Measurements from ENCODE around the gene CD247. TPM values are rescaled to one million over a fixed set of nuclear protein-coding genes. Genes with fewer than 3 reads are reported as not detected.

Gene CD247
- total and polyA plus RNA-seq, 10 of the 15 experiments (the other 5 are each of a cell fraction or from before 2014, with no cell fraction given) = 0.10 to 0.77 (median 0.30) TPM

DNA sequence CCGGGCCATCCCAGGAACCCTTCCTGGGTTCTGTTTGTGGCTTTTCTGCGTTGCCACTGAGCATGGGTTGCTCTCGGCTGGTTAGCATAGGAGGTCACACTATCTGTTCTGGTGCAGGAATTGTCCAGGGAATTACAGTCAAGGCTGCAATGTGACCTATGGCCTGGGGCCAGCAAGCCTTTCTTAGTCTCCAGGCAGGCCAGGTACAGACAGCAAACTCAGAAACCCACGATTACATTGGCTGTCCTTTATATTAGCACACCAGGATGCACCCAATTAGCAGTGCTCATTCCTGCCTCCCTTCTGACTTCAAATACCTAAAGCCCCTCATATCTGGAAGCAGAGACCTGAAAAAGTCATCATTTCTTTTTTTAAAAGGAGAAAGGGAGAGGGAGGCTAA, 55.2 kb downstream of the CD247 start (continued):
- TF ChIP-seq, protein P1, sequence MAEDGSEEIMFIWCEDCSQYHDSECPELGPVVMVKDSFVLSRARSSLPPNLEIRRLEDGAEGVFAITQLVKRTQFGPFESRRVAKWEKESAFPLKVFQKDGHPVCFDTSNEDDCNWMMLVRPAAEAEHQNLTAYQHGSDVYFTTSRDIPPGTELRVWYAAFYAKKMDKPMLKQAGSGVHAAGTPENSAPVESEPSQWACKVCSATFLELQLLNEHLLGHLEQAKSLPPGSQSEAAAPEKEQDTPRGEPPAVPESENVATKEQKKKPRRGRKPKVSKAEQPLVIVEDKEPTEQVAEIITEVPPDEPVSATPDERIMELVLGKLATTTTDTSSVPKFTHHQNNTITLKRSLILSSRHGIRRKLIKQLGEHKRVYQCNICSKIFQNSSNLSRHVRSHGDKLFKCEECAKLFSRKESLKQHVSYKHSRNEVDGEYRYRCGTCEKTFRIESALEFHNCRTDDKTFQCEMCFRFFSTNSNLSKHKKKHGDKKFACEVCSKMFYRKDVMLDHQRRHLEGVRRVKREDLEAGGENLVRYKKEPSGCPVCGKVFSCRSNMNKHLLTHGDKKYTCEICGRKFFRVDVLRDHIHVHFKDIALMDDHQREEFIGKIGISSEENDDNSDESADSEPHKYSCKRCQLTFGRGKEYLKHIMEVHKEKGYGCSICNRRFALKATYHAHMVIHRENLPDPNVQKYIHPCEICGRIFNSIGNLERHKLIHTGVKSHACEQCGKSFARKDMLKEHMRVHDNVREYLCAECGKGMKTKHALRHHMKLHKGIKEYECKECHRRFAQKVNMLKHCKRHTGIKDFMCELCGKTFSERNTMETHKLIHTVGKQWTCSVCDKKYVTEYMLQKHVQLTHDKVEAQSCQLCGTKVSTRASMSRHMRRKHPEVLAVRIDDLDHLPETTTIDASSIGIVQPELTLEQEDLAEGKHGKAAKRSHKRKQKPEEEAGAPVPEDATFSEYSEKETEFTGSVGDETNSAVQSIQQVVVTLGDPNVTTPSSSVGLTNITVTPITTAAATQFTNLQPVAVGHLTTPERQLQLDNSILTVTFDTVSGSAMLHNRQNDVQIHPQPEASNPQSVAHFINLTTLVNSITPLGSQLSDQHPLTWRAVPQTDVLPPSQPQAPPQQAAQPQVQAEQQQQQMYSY (CRISPR knock-in tag; IDR thresholded peaks at IDR 0.05) = no peak
- TF ChIP-seq SIX5 (IDR thresholded peaks at IDR 0.05; ENCODE audit: low read depth, low read length, severe bottlenecking) (no peak), ZNF217 (IDR thresholded peaks at IDR 0.05) (no peak), TCF7 (IDR thresholded peaks at IDR 0.05; ENCODE audit: borderline replicate concordance) (no peak), NR2C2 (IDR thresholded peaks at IDR 0.05; ENCODE audit: borderline replicate concordance, control insufficient read depth, insufficient read length, low read depth) (no peak)
- TF ChIP-seq, protein P2, sequence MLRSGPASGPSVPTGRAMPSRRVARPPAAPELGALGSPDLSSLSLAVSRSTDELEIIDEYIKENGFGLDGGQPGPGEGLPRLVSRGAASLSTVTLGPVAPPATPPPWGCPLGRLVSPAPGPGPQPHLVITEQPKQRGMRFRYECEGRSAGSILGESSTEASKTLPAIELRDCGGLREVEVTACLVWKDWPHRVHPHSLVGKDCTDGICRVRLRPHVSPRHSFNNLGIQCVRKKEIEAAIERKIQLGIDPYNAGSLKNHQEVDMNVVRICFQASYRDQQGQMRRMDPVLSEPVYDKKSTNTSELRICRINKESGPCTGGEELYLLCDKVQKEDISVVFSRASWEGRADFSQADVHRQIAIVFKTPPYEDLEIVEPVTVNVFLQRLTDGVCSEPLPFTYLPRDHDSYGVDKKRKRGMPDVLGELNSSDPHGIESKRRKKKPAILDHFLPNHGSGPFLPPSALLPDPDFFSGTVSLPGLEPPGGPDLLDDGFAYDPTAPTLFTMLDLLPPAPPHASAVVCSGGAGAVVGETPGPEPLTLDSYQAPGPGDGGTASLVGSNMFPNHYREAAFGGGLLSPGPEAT (IDR thresholded peaks at IDR 0.05; ENCODE audit: low read depth) = no peak

DNA sequence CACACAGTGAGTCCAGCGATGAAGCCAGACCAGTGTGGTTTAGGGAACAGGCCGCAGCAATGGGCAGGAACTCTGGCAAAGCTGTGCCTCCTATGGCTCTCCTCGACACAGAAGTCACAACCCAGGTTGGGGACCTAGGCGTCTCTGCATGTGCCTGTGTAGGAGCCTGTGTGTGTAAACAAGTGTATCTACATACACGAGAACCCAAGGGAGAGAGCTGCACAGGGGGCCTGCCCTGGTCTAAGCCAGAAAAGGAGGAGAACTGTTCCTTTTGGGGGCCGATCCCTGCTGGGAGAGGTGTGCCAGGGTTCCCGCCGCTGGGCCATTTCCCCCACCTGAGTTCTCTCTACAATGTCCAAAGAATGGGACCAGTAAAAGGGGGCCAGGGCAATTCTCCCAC, 56.0 kb downstream of the CD247 start:
- Histone ChIP-seq H3K36me3 (ENCODE audit: control insufficient read depth in 2 of 2, insufficient read depth in 2 of 2, low read length in 1 of 2) (no peaks in the 10 kb centered on the region), H3K9me3 (replicated peaks; ENCODE audit: control insufficient read depth, insufficient read depth, low read length) (no peaks in the 10 kb centered on the region), H3K4me1 (ENCODE audit: control insufficient read depth, insufficient read depth, low read length) (no peaks in the 10 kb centered on the region), H4K20me1 (ENCODE audit: control insufficient read depth, insufficient read depth) (no peaks in the 10 kb centered on the region), H2AFZ (ENCODE audit: control insufficient read depth, low read depth, low read length) (no peak overlapping the region), H3K9ac (ENCODE audit: control insufficient read depth, insufficient read depth, low read length) (no peak overlapping the region), H3K4me2 (ENCODE audit: control insufficient read depth, insufficient read depth) (no peak overlapping the region), H3K79me2 (ENCODE audit: control insufficient read depth, insufficient read depth, low read length) (no peaks in the 10 kb centered on the region), H3K4me3 (no peak overlapping the region), H3K27ac (ENCODE audit: control insufficient read depth, insufficient read depth) (no peak overlapping the region), H3K27me3 (replicated peaks in 1 of 2; ENCODE audit: control insufficient read depth in 2 of 2, insufficient read depth in 2 of 2, low read length in 1 of 2) (no peaks in the 10 kb centered on the region)
- DNase-seq (ENCODE audit: low read depth, low spot score) (no peak), ATAC-seq (no peak), FAIRE-seq (no peak)
- CTCF ChIA-PET = no interaction called here
- TF ChIP-seq, protein P3, sequence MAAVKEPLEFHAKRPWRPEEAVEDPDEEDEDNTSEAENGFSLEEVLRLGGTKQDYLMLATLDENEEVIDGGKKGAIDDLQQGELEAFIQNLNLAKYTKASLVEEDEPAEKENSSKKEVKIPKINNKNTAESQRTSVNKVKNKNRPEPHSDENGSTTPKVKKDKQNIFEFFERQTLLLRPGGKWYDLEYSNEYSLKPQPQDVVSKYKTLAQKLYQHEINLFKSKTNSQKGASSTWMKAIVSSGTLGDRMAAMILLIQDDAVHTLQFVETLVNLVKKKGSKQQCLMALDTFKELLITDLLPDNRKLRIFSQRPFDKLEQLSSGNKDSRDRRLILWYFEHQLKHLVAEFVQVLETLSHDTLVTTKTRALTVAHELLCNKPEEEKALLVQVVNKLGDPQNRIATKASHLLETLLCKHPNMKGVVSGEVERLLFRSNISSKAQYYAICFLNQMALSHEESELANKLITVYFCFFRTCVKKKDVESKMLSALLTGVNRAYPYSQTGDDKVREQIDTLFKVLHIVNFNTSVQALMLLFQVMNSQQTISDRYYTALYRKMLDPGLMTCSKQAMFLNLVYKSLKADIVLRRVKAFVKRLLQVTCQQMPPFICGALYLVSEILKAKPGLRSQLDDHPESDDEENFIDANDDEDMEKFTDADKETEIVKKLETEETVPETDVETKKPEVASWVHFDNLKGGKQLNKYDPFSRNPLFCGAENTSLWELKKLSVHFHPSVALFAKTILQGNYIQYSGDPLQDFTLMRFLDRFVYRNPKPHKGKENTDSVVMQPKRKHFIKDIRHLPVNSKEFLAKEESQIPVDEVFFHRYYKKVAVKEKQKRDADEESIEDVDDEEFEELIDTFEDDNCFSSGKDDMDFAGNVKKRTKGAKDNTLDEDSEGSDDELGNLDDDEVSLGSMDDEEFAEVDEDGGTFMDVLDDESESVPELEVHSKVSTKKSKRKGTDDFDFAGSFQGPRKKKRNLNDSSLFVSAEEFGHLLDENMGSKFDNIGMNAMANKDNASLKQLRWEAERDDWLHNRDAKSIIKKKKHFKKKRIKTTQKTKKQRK (IDR thresholded peaks at IDR 0.05; ENCODE audit: low read depth, low read length) = no peak
- TF ChIP-seq YY1 (IDR thresholded peaks at IDR 0.05; ENCODE audit: low read depth, low read length) (no peak), SIN3A (IDR thresholded peaks at IDR 0.05; ENCODE audit: low read depth, low read length) (no peak), TAF1 (IDR thresholded peaks at IDR 0.05; ENCODE audit: borderline replicate concordance, low read depth, low read length) (no peak), CHD2 (IDR thresholded peaks at IDR 0.05; ENCODE audit: borderline replicate concordance, low read depth, low read length) (no peak), NR2C2 (IDR thresholded peaks at IDR 0.05; ENCODE audit: borderline replicate concordance, control insufficient read depth, insufficient read length, low read depth) (no peak), SMAD1 (IDR thresholded peaks at IDR 0.05; ENCODE audit: low read depth, partially characterized antibody) (no peak)
- intact Hi-C loops (cut with micrococcal nuclease; ENCODE audit: unreplicated experiment) = no loop called here
- POLR2A ChIA-PET = no interaction called here
- 61% methylated on average over 8 of the region's 8 CpGs for WGBS (ENCODE audit: insufficient coverage, insufficient replicate concordance, low lambda C conversion rate, missing lambda C conversion rate)
- RAD21 ChIA-PET (ENCODE audit: unreplicated experiment) = no interaction called here
- BruUV-seq (replicated peaks) = no TSS peak
- in situ Hi-C loops (cut with MboI) = no loop called here
- SMC1A ChIA-PET (ENCODE audit: uncharacterized antibody, unreplicated experiment) = no interaction called here
